SH-SY5Y (cell line): ENCODE results near the gene OXNAD1.

ENCODE experiments used
- GATA2 ChIP-seq: IDR thresholded peaks from 2 replicates; pipeline ENCODE4 v1.6.1; 2011; ENCODE audit warnings: mild to moderate bottlenecking, low read depth, low read length
- GATA3 ChIP-seq: IDR thresholded peaks from 2 replicates; pipeline ENCODE4 v1.6.1; 2011; ENCODE audit warnings: low read depth, mild to moderate bottlenecking, low read length, moderate library complexity

DNA sequence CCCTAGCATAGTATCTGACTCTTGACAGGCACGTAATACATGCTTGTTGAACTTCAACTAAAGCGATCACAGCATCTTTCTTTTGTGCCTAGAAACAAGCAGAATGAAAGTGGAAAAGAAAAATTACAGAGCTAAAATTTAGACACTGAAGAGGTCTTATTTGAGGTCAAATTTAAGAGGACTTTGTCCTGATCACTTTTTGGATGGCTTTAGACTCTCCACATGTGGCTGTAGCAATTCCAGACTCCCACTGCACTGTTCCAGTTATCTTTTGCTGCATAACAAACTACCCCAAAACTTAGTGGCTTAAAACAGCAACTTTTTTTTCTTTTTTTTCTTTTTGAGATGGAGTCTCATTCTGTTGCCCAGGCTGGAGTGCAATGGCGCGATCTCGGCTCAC is 23.8 kb upstream of the OXNAD1 start:
- TF ChIP-seq GATA3 (no peak), GATA2 (no peak)
